HCT116 (cell line): ENCODE results near the gene JPT1. TPM values are rescaled to one million over a fixed set of nuclear protein-coding genes. Genes with fewer than 3 reads are reported as not detected.

Source experiments
- ATAC-seq: fragments of 200-7000 bp; cut with Tn5 transposase; 2 replicates; pipeline ENCODE4 v1.9.1; 2020; ENCODE audit warnings: mild to moderate bottlenecking, moderate library complexity
- BruUV-seq: library from RNA; stranded (reverse); fragments of 400-500 nt; replicated peaks from 2 replicates; lab custom pipeline; 2021; lab: Mats Ljungman, UMichigan
- CTCF ChIA-PET: fragments of 300-600 bp; sonication (Branson Sonifier 250); formaldehyde crosslinking; loops from one replicate; lab custom pipeline; 2021; ENCODE audit warnings: antibody characterized with exemption; lab: Charles Lee
- POLR2A ChIA-PET: fragments of 300-600, 350-600 bp; sonication (Branson Sonifier 250); formaldehyde crosslinking; loops from one replicate; lab custom pipeline; 2021; ENCODE audit warnings: antibody characterized with exemption; lab: Charles Lee
- RAD21 ChIA-PET, 2 experiments: fragments of 300-600 bp; sonication (Branson Sonifier 250); formaldehyde crosslinking; loops; one replicate each; lab custom pipeline; 2023; ENCODE audit warnings: low total read pairs in 2 of 2; ENCODE audit not compliant: uncharacterized antibody in 2 of 2, unreplicated experiment in 2 of 2, low non-redundant PET in 1 of 2; lab: Charles Lee
- DNase-seq: peaks from one replicate; pipeline ENCODE4 v3.0.0-alpha.2; 2010; ENCODE audit warnings: low read depth, low spot score
- H2AFZ ChIP-seq: fragments of 200-600 bp; shearing (Covaris generic), sonication (generic); 2 replicates; pipeline ENCODE4 v1.6.1; 2017; ENCODE audit warnings: low read depth, mixed run types, mixed read lengths, antibody characterized with exemption, low read length; ENCODE audit not compliant: poor library complexity, severe bottlenecking
- H3K27ac ChIP-seq: 2 replicates; pipeline ENCODE4 v1.5.1; 2012; ENCODE audit warnings: low read depth, low read length
- H3K27me3 ChIP-seq: fragments of 200-600 bp; sonication (generic); 2 replicates; pipeline ENCODE4 v1.6.1; 2016; ENCODE audit warnings: mixed run types, low read length, mixed read lengths; ENCODE audit not compliant: insufficient read depth
- H3K36me3 ChIP-seq, 2 experiments: fragments of 200-500 bp in 1 of 2; fragments of 200-600 bp in 1 of 2; sonication (Bioruptor generic) in 1 of 2; sonication (generic) in 1 of 2; 2 replicates each; pipeline versions ENCODE4 v1.5.1 to v1.6.1; 2014 to 2016; ENCODE audit warnings: low read length in 2 of 2, inconsistent platforms in 1 of 2, mixed read lengths in 1 of 2, mixed run types in 1 of 2; ENCODE audit not compliant: insufficient read depth in 2 of 2, control insufficient read depth in 1 of 2
- H3K4me1 ChIP-seq, 2 experiments: fragments of 200-600 bp in 1 of 2; sonication (generic) in 1 of 2; 2 replicates each; pipeline versions ENCODE4 v1.5.1 to v1.6.1; 2012 to 2017; ENCODE audit warnings: low read length in 2 of 2, inconsistent platforms in 1 of 2, mild to moderate bottlenecking in 1 of 2, mixed read lengths in 1 of 2, mixed run types in 1 of 2, moderate library complexity in 1 of 2; ENCODE audit not compliant: insufficient read depth in 2 of 2, control insufficient read depth in 1 of 2
- H3K4me2 ChIP-seq: fragments of 200-600 bp; sonication (generic); 2 replicates; pipeline ENCODE4 v1.6.1; 2017; ENCODE audit warnings: mixed run types, low read length, mixed read lengths
- H3K4me3 ChIP-seq, 2 experiments: fragments of 200-600 bp in 1 of 2; sonication (generic) in 1 of 2; replicated peaks in 1 of 2; 2 replicates each; pipeline ENCODE4 v1.5.1; 2011 to 2016; ENCODE audit warnings: low read length in 2 of 2, control low read depth in 1 of 2, low read depth in 1 of 2, mild to moderate bottlenecking in 1 of 2, mixed read lengths in 1 of 2, mixed run types in 1 of 2
- H3K79me2 ChIP-seq: fragments of 200-600 bp; sonication (generic); 2 replicates; pipeline ENCODE4 v1.6.1; 2017; ENCODE audit warnings: mild to moderate bottlenecking, mixed run types, low read length, moderate library complexity, mixed read lengths; ENCODE audit not compliant: insufficient read depth
- H3K9ac ChIP-seq: fragments of 200-600 bp; sonication (generic); 2 replicates; pipeline ENCODE4 v1.6.1; 2016; ENCODE audit warnings: low read length, mixed read lengths
- H3K9me2 ChIP-seq: fragments of 200-600 bp; sonication (generic), shearing (Covaris generic); 2 replicates; pipeline ENCODE4 v1.6.1; 2017; ENCODE audit warnings: mixed run types, mild to moderate bottlenecking, moderate library complexity; ENCODE audit not compliant: insufficient read depth
- H3K9me3 ChIP-seq, 2 experiments: fragments of 200-500 bp in 1 of 2; fragments of 200-600 bp in 1 of 2; sonication (Bioruptor generic) in 1 of 2; sonication (generic) in 1 of 2; 2 replicates each; pipeline ENCODE4 v1.6.1; 2014 to 2017; ENCODE audit warnings: low read length in 2 of 2, mixed read lengths in 2 of 2, inconsistent platforms in 1 of 2, low read depth in 1 of 2, mild to moderate bottlenecking in 1 of 2, mixed run types in 1 of 2, moderate library complexity in 1 of 2; ENCODE audit not compliant: control insufficient read depth in 1 of 2, insufficient read depth in 1 of 2
- H4K20me1 ChIP-seq: fragments of 200-600 bp; sonication (generic), shearing (Covaris generic); 2 replicates; pipeline ENCODE4 v1.6.1; 2017; ENCODE audit warnings: mixed run types, mild to moderate bottlenecking, moderate library complexity; ENCODE audit not compliant: insufficient read depth
- CBX3 ChIP-seq: IDR thresholded peaks from 2 replicates; pipeline ENCODE4 v1.6.1; 2012; ENCODE audit warnings: low read depth
- ELF1 ChIP-seq: IDR thresholded peaks from 2 replicates; pipeline ENCODE4 v1.6.1; 2012; ENCODE audit warnings: low read depth, borderline replicate concordance
- POLR2AphosphoS5 ChIP-seq: IDR thresholded peaks from 2 replicates; pipeline ENCODE4 v1.6.1; 2011; ENCODE audit warnings: mild to moderate bottlenecking, low read depth, low read length, moderate library complexity
- SIN3A ChIP-seq: IDR thresholded peaks from 2 replicates; pipeline ENCODE4 v1.6.1; 2012; ENCODE audit warnings: low read depth
- SP1 ChIP-seq: IDR thresholded peaks from 2 replicates; pipeline ENCODE4 v1.6.1; 2012; ENCODE audit warnings: low read depth
- SRF ChIP-seq: IDR thresholded peaks from 2 replicates; pipeline ENCODE4 v1.6.1; 2012; ENCODE audit warnings: low read depth
- YY1 ChIP-seq: IDR thresholded peaks from 2 replicates; pipeline ENCODE4 v1.6.1; 2011; ENCODE audit warnings: low read length, low read depth, moderate library complexity, mild to moderate bottlenecking; ENCODE audit not compliant: insufficient replicate concordance; ENCODE audit errors: extremely low read depth
- intact Hi-C: fragments of 100-400 bp; cut with micrococcal nuclease; formaldehyde crosslinking; loops from 2 replicates; pipeline ENCODE4 v1.10.0; 2022
- total RNA-seq: library from RNA; stranded (reverse); gene quantifications from one replicate; pipeline ENCODE4 v1.2.1, GENCODE V29; 2021; ENCODE audit not compliant: unreplicated experiment
- TF ChIP-seq, protein P1 (sequence below): IDR thresholded peaks from 2 replicates; pipeline ENCODE4 v1.6.1; 2012
- TF ChIP-seq, protein P2 (sequence below), 3 experiments: fragments of 200-600 bp in 1 of 3; sonication (generic) in 1 of 3; IDR thresholded peaks in 2 of 3; conservative IDR thresholded peaks in 1 of 3; 2 replicates each; pipeline ENCODE4 v1.5.1; 2012 to 2017; ENCODE audit warnings: low read depth in 2 of 3, low read length in 2 of 3, antibody characterized with exemption in 1 of 3, borderline replicate concordance in 1 of 3, control low read depth in 1 of 3, mild to moderate bottlenecking in 1 of 3, mixed read lengths in 1 of 3, mixed run types in 1 of 3, moderate library complexity in 1 of 3; ENCODE audit not compliant: insufficient read depth in 1 of 3

JPT1 gene
- total RNA-seq, 1 experiment from 2014 or later = 575 TPM

DNA sequence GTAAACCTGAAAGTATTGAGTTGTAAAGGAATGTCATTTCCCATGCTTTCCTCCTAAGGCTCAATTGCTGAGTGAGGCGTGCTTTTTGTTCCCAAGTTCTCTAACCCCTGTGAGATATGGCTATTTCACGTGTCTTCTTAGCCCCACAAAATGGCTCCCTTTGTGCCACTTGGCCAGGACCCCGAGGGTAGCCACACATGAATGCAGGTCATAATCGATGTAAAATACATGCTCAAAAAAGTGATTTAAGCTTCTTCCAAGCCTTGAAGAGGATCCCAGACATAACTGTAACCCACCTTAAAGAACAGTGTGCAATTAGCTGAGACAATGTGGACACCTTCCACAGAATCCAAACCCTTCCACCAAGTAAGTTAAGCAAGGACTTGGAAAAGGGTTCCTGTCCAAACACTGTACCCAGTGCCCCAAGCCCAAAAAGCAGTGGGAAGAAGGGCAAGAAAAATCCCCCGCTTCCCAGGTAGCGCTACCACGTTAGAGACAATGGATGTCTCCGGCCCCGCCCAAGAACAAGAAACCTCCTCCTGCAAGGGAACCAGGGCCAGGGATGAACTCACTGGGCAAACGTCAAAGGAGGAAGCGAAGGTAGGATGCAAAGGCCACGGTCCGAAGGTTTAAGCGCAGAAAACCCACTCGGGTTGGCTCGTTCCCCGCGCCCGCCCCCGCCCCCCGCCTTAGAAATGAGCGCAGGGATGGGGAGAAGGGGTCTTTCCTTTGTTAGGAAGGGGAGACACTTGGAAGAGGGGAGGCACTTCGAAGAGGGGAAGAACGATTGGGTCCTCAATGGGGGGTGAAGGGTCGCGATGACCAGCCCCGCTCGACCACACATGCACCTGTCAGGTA lies 1.2 kb downstream of the JPT1 start (continued):
- TF ChIP-seq CBX3 = no peak
- TF ChIP-seq, protein P1, sequence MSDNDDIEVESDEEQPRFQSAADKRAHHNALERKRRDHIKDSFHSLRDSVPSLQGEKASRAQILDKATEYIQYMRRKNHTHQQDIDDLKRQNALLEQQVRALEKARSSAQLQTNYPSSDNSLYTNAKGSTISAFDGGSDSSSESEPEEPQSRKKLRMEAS = no peak; the same call in 1 of the 2 replicates
- TF ChIP-seq, protein P2, sequence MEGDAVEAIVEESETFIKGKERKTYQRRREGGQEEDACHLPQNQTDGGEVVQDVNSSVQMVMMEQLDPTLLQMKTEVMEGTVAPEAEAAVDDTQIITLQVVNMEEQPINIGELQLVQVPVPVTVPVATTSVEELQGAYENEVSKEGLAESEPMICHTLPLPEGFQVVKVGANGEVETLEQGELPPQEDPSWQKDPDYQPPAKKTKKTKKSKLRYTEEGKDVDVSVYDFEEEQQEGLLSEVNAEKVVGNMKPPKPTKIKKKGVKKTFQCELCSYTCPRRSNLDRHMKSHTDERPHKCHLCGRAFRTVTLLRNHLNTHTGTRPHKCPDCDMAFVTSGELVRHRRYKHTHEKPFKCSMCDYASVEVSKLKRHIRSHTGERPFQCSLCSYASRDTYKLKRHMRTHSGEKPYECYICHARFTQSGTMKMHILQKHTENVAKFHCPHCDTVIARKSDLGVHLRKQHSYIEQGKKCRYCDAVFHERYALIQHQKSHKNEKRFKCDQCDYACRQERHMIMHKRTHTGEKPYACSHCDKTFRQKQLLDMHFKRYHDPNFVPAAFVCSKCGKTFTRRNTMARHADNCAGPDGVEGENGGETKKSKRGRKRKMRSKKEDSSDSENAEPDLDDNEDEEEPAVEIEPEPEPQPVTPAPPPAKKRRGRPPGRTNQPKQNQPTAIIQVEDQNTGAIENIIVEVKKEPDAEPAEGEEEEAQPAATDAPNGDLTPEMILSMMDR (IDR thresholded peaks at IDR 0.05 in 2 of 3, conservative IDR thresholded peaks at IDR 0.05 in 1 of 3; ENCODE audit: borderline replicate concordance in 1 of 3, insufficient read depth in 1 of 3, low read depth in 2 of 3, low read length in 2 of 3) = no peak
- TF ChIP-seq YY1 = no peak
- no peak for TF ChIP-seq ELF1
- no peak for TF ChIP-seq SRF
- no peak for TF ChIP-seq SP1

DNA sequence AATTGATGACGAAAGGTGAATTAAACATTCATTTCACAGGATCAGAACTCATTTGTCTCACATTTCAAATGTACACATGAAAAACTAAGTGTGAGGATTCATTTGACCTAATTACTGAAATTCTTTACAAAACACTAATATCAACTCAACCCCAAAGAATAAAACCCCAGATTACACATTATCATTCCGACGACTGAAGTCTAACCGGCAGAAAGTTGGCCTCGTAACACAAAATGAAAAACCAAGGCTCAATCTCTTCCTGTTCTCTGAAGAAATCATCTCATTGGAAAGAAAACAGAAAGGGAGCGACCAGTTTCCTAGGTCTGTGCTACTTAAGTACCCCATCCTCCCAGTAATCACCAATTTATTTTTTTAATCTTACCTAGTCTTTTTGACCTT lies 1.8 kb downstream of the JPT1 start:
- peaks cover 43 to 45% of the 10 kb centered on the region in 2 experiments for H3K4me1 ChIP-seq
- H3K4me3 ChIP-seq = peak overlapping the region; percentile 88 to 96
- peaks cover 68% of the 10 kb centered on the region for H3K79me2 ChIP-seq
- H3K4me2 ChIP-seq = peak overlapping the region; percentile 90
- peak overlapping the region; percentile 94 for H3K27ac ChIP-seq
- peaks cover 35% of the 10 kb centered on the region for H4K20me1 ChIP-seq
- CTCF ChIA-PET = no interaction called here
- no peak overlapping the region for H2AFZ ChIP-seq
- no peak for TF ChIP-seq SIN3A
- peak; percentile 41; the same call in 1 of the 2 replicates for TF ChIP-seq POLR2AphosphoS5
- TF ChIP-seq, all 23 proteins: peak for 1
- Histone ChIP-seq H3K9ac (peak overlapping the region; percentile 92), H3K27me3 (no peaks in the 10 kb centered on the region), H3K36me3 (peaks cover 18 to 23% of the 10 kb centered on the region in 2 experiments), H3K9me2 (no peaks in the 10 kb centered on the region), H3K9me3 (no peaks in the 10 kb centered on the region)
- BruUV-seq = no TSS peak
- no peak for ATAC-seq
- intact Hi-C loops = no loop called here
- RAD21 ChIA-PET = no interaction called here
- no peak for DNase-seq
- POLR2A ChIA-PET = no interaction called here
